GM18499 (cell line): Measurements from ENCODE around the gene GNB5.
"Not testable (repeated sequence)": the region's sequence is repeated elsewhere in the genome, so short reads cannot be mapped to it uniquely, and the experiment has no call there.

ENCODE experiments used
- ATAC-seq: cut with Tn5 transposase; IDR thresholded peaks from one replicate; pipeline ENCODE4 v1.9.1; 2021; ENCODE audit warnings: moderate number of reproducible peaks; ENCODE audit not compliant: insufficient read depth, unreplicated experiment

The GNB5 gene

GRCh38 chr15:52191207-52191606 lies at the start of gene GNB5:
GNB5 (minus strand) TSS chr15:52191392; CDS start chr15:52184676, 6,716 bp downstream.
- ATAC-seq = no peak

GRCh38 chr15:52240166-52240565 lies 49.0 kb upstream of the GNB5 start:
- ATAC-seq = no peak

GRCh38 chr15:52238989-52239525 lies 47.9 kb upstream of the GNB5 start:
- ATAC-seq = not testable (repeated sequence)

GRCh38 chr15:52238149-52238548 lies 47.0 kb upstream of the GNB5 start:
- no peak for ATAC-seq

- no peak for ATAC-seq
Measured at GRCh38 chr15:52236013-52236412, 44.8 kb upstream of the GNB5 start.

- no peak for ATAC-seq
Measured at GRCh38 chr15:52234596-52235541, 43.7 kb upstream of the GNB5 start.

GRCh38 chr15:52233405-52233804 lies 42.2 kb upstream of the GNB5 start:
- no peak for ATAC-seq

- ATAC-seq = peak; percentile 51
Measured at GRCh38 chr15:52232327-52232726, 41.1 kb upstream of the GNB5 start.

- ATAC-seq = no peak
Measured at GRCh38 chr15:52230073-52230472, 38.9 kb upstream of the GNB5 start.

- ATAC-seq = no peak
Measured at GRCh38 chr15:52228921-52229320, 37.7 kb upstream of the GNB5 start.

GRCh38 chr15:52227456-52227855 lies 36.3 kb upstream of the GNB5 start:
- ATAC-seq = peak; percentile 83

- ATAC-seq = no peak
Measured at GRCh38 chr15:52225230-52225629, 34.0 kb upstream of the GNB5 start.

- ATAC-seq = no peak
Measured at GRCh38 chr15:52224211-52224610, 33.0 kb upstream of the GNB5 start.

- no peak for ATAC-seq
Measured at GRCh38 chr15:52221730-52222129, 30.5 kb upstream of the GNB5 start.

- no peak for ATAC-seq
Measured at GRCh38 chr15:52220937-52221660, 29.9 kb upstream of the GNB5 start.

GRCh38 chr15:52220251-52220650 lies 29.1 kb upstream of the GNB5 start:
- no peak for ATAC-seq

GRCh38 chr15:52218816-52219215 lies 27.6 kb upstream of the GNB5 start:
- ATAC-seq = no peak

GRCh38 chr15:52218371-52218770 lies 27.2 kb upstream of the GNB5 start:
- ATAC-seq = no peak

GRCh38 chr15:52217186-52217585 lies 26.0 kb upstream of the GNB5 start:
- ATAC-seq = no peak

- no peak for ATAC-seq
Measured at GRCh38 chr15:52214553-52214952, 23.4 kb upstream of the GNB5 start.

- no peak for ATAC-seq
Measured at GRCh38 chr15:52213206-52213605, 22.0 kb upstream of the GNB5 start.
